Measurements from ENCODE around the gene AP3S2.

Gene AP3S2

DNA sequence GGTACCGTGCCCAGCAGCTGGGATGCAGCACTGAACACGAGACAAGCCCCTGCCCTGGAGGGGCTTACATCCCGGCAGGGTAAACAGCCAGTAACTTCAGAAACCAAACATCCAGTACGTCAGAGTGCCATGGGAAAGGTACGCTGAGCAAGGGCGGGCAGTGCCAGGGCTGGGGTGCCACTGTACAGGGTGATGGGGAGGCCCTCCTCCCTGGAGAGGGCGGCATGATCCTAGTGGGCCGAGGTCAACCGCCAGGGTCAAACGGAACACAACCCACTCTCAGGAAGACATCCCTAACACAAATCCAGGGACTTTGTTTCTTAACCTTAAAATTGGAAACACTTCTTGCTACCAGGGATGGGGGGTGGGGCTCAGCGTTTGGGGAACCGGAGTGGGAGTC lies 63.2 kb downstream of the AP3S2 start:
- DNase-seq = no peak

DNA sequence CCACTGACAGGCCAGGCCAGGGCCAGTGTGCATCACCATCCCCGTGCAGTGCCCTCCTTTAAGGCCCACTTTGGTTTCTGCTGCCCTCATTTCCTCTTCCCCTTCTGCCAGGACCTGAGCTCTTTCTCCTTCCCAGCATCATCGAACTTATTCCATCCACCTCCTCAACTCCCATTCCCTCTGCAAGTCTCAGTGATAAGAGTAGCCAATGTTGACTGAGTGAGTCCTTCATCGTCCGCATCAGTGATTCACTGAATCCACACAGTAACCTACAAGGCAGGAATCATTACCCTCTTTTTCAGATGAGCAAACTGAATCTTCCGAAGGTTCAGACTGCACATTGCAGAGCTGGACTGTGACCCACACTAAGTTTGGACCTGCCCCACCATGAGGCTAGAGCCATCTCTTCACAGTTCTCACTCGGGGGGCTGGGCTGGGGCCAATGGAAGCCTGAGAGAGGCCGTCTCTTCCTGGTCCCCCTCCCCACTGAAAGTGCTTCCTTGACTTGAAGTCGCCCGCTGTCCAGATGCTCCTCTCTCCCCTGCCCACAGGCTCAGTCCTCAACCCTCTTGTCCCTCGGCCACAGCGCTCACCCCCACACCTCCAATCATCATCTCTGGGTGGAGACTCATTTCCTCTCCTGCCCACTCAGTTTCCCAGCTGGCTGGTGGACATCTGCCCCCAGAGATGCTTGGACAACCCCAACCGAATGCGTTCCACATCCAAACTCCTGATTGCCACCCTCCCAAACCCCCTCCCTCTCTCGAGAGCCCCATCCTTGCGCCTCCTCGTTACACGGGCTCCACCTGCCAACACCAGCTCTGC lies 64.0 kb downstream of the AP3S2 start:
- no peak for DNase-seq

DNA sequence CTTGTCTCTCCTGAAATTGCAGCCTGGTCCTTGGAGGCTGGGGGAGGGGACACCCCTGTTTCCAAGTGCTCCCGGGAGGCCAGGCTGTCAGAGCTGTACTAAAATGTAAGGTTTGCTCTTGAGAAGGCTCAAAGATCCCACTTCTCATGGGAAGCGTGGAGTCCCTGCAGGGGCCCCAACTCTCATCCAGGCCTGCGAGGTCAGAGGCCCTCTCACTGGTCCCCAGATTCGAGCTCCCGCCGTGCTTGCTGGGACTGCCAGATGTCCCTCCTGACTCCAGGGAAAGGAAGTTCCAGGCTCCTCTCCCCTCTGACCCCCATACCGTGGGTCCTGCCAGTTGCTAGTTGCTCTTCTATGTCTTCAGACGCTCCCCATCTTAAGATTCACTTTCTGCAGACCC lies 64.6 kb downstream of the AP3S2 start:
- no peak for DNase-seq

- DNase-seq = peak; percentile 47
Measured at GRCh38 chr15:89828281-89829145, 65.3 kb downstream of the AP3S2 start.

DNA sequence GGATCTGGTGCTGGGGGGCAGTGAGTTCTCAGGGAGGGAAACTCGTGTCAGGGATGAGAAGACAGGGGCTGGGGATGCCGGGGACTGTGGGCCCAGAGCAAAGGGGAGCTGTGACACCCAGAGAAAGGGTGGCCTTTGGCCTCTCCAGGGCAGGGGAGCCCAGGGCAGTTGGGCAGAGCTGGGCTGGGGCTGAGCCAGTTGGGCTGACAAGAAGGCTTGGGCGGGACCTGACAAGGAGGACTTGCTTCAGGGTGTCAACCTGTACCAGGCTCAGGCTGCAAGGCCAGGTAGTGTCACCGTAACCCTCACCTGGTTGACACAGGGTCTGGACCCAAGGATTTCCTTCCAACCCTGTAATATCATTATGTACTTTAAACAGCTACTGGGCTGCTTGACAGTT lies 66.0 kb downstream of the AP3S2 start:
- no peak for DNase-seq

GRCh38 chr15:89826671-89827655 lies 66.8 kb downstream of the AP3S2 start:
- no peak for DNase-seq

DNA sequence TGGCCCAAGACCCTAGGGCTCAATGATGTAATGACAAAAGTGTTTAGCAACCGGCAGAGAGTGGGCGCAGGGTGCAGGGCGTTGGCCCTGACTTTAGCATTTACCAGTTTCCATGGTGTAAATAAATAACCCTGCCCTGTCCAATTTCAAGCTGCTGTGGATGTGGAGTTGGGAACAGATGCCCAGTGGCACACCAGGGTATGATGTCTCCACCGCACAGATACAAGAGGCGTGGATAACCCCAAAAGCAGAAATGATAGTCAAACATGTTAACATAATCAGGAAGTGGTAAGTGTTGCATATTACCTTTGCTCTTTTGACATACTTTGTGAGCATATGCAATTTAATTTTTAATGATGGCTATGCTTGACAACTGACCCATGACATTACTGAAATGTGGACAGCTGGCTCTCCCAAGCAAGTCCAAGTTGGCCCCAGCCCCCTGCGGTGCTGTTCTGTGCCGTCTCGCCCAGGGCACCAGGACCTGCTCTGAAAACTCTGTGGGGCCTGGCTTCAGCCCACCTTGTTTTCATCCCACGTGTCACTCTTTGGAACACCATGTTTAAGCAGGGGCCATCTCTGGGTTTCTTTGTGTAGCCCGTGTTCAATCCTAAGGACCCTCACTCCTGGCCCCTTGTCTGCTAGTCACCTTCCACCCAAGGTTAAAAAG lies 68.4 kb downstream of the AP3S2 start:
- DNase-seq = no peak

DNA sequence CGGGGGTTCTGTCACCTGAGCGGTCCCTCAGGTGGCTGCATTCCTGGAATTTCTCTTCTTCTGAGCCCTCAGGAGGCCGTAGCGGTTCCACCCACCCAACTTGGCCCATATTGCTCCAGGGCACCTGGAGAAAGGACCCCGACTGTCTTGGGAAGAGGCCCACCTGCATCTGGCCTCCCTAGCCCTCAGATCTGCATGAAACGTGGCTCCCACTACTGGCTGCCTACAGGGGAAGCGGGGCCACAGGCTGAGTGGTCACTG lies 69.3 kb downstream of the AP3S2 start:
- DNase-seq = no peak

- DNase-seq = no peak
Measured at GRCh38 chr15:89823836-89824606, 69.8 kb downstream of the AP3S2 start.

DNA sequence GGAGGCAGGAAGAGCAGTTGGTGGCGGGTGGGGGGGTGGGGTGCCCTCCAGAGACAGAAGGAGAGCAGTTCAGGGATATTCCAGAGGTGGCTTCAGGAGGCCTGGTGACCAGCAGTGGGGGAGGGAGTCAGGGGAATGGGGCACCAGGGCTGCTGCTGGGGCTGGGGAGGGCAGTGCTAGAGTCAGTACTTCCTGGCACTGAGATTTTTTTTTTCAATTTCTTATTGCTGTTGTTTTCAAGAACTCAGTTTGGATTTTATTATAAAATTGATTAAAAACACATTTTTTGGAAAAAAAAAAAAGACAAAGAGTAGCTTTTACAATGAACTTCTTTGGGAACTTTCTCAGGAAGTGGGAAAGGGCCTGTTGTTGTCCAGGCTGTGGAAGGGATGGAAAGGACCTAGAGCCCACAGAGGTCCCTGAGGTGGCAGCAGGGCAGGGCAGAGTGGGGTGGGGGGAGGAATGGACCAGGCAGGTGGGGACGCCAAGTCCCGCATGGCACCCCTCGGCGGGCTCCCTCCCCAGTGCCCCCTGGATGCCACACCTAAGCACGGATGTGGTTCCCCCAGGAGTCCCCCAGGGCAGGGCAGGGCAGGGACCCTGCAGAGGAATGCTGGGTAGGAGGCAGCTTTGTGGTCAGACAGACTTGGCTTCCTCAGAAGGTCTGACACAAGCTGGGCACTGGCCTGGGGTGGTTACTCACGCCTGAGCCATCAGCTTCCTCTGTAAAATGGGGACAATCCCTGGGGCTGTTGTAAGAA lies 70.7 kb downstream of the AP3S2 start:
- DNase-seq = no peak

GRCh38 chr15:89822611-89822950 lies 71.2 kb downstream of the AP3S2 start:
- no peak for DNase-seq

GRCh38 chr15:89822026-89822425 lies 71.8 kb downstream of the AP3S2 start:
- no peak for DNase-seq

GRCh38 chr15:89820666-89821611 lies 72.9 kb downstream of the AP3S2 start:
- no peak for DNase-seq

GRCh38 chr15:89818287-89818686 lies 75.5 kb downstream of the AP3S2 start:
- no peak for DNase-seq

DNA sequence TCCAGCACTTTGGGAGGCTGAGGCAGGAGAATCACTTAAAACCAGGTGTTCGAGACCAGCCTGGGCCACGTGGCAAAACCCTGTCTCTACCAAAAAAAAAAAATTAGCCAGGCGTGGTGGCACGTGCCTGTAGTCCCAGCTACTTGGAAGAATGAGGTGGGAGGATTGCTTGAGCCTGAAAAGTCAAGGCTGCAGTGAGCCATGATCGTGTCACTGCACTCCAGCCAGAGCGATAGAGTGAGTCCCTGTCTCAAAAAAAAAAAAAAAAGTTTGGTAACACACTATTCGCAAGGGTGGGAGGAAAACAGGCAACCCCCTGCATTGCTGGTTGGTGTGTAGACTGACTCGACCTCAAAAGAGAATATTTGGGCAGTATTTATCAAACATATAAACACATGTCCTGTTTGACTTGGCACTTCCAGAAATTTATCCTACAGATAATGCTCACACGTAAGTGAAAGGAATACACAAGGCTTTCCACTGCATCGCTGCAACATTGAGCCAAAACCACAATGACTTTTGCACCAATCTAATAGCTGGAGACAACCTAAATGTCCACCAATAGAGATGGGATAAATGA lies 76.0 kb downstream of the AP3S2 start:
- DNase-seq = no peak

GRCh38 chr15:89815769-89816168 lies 78.0 kb downstream of the AP3S2 start:
- no peak for DNase-seq

DNA sequence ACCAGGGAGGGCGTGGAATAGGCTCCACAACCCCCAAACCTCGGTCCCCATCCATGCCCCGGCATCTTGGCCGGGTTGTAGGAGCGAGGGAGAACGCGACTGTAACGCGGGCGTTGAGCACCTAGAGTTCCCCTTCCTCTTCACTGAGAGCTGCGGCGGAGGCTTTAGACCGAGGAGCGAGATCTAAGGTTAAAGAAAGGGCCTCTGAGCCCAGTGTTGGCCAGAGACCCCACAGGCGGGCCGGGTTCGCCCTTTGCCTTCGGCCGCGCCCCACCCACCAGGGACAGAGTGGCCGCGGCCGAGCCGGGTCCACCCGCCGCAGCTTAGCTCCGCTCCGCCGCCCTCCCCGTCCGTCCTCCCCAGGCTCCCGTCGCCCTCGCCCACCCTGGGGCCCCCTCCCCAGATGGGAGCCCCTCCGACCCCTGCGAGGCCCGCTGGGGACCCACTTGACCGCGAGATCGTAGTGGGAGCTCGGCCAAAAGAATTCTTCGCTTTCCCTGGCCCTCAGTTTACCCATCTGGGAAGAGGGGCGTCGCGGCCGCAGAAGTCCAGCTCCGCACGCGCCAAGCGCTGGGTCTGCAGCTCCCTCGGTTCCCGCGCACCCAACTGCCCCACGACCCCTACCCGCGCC lies 79.6 kb downstream of the AP3S2 start:
- DNase-seq = no peak

DNA sequence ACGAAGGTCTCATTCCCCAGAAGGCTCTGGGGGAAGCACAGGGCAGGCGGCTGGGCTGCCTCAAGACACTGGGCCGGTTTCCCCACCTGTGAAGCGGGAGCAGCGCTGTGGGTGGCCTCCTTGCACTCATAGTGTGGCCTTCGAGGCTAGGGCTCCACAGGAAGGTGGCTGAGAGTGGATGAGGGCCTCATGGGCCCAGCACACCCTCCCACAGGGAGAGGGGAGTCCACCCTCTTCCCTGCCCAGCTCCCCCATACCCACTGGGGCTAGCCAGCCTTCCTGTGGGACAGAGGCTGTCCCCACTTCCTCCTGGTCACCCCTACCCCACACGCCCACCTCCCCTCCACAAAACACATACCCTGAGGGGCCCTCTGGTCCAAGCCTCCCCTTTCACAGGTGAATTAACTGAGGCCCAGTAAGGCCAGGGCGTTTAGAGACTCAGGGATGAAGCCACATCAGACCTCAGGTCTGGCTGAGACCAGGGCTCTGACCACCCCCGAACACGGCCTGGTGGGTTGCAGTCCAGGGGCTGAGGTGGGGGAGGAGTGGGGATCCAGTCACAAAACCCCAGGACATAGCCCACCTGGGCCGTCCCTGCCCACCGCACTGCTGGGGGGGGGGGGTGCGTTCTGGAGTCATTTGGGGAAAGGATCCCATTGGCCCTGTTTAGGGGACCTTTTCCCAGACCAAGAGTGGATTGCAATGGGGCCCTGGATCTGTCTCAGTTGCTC lies 80.2 kb downstream of the AP3S2 start:
- DNase-seq = no peak
